Spleen (tissue), 7 donors: ENCODE data around the gene CNTNAP2.

Source experiments
- CTCF ChIP-seq, 11 experiments: fragments of 200-600 bp in 7 of 11; fragments of 450-650 bp in 4 of 11; sonication (generic) in 4 of 11; IDR thresholded peaks in 8 of 11; conservative IDR thresholded peaks in 3 of 11; 1 replicate in 7 of 11; 2 replicates in 4 of 11; pipeline versions ENCODE4 v1.4.0 to v1.8.0; 2016 to 2021; ENCODE audit warnings: antibody characterized with exemption in 11 of 11, inconsistent platforms in 4 of 11, mild to moderate bottlenecking in 1 of 11
- POLR2A ChIP-seq, 3 donors: fragments of 450-650 bp; IDR thresholded peaks; one replicate each; pipeline ENCODE4 v1.5.1; 2017; ENCODE audit warnings: antibody characterized with exemption in 3 of 3, mild to moderate bottlenecking in 1 of 3
- POLR2AphosphoS5 ChIP-seq, 3 donors: sonication (generic); formaldehyde crosslinking; IDR thresholded peaks; one replicate each; pipeline ENCODE4 v1.5.1; 2017; ENCODE audit warnings: antibody characterized with exemption in 3 of 3
- donor health status: DM: no; HTN: no; CAD: no; lungs with moderate emphysema.
- donor health status: DM: no; HTN: no; CAD: no.
- donor health status: DM: no; HTN: no; CAD: no.

GRCh38 chr7:146370171-146370570 is 253.6 kb downstream of the CNTNAP2 start:
- TF ChIP-seq CTCF (IDR thresholded peaks at IDR 0.05 in 8 of 11, conservative IDR thresholded peaks at IDR 0.05 in 3 of 11), result no peak
- TF ChIP-seq POLR2AphosphoS5 (IDR thresholded peaks at IDR 0.05), result no peak
- TF ChIP-seq POLR2A (IDR thresholded peaks at IDR 0.05), result no peak
